ENCODE results near the gene TEX11. TPM values are rescaled to one million over a fixed set of nuclear protein-coding genes. Genes with fewer than 3 reads are reported as not detected.

The TEX11 gene
- total RNA-seq, 2 experiments from 2014 or later: not detected

GRCh38 chrX:70508296-70508911 lies 400.1 kb downstream of the TEX11 start:
- CTCF ChIA-PET: no interaction called here
- POLR2A ChIA-PET: no interaction called here

- POLR2A ChIA-PET: no interaction called here
- CTCF ChIA-PET: no interaction called here
Measured at GRCh38 chrX:70505451-70505841, 403.1 kb downstream of the TEX11 start.

GRCh38 chrX:70504772-70505450 lies 403.6 kb downstream of the TEX11 start:
- ChIA-PET CTCF (no interaction called here), POLR2A (no interaction called here)

- ChIA-PET CTCF (no interaction called here), POLR2A (no interaction called here)
Measured at GRCh38 chrX:70500826-70501225, 407.7 kb downstream of the TEX11 start.

- ChIA-PET POLR2A (no interaction called here), CTCF (interaction anchor here (0.6 kb wide), 1 partner anchor 461 kb away, joined by 3 read pairs; no protein-coding TSS in a partner anchor)
Measured at GRCh38 chrX:70498129-70498528, 410.4 kb downstream of the TEX11 start.

GRCh38 chrX:70497026-70497425 lies 411.5 kb downstream of the TEX11 start:
- POLR2A ChIA-PET: no interaction called here
- CTCF ChIA-PET: no interaction called here

GRCh38 chrX:70496491-70496890 lies 412.0 kb downstream of the TEX11 start:
- CTCF ChIA-PET: no interaction called here
- POLR2A ChIA-PET: no interaction called here

GRCh38 chrX:70494441-70494840 lies 414.1 kb downstream of the TEX11 start:
- ChIA-PET POLR2A (no interaction called here), CTCF (no interaction called here)

- CTCF ChIA-PET: no interaction called here
- POLR2A ChIA-PET: no interaction called here
Measured at GRCh38 chrX:70488856-70489255, 419.7 kb downstream of the TEX11 start.

GRCh38 chrX:70485466-70485865 lies 423.0 kb downstream of the TEX11 start:
- POLR2A ChIA-PET: no interaction called here
- CTCF ChIA-PET: no interaction called here

- ChIA-PET POLR2A (no interaction called here), CTCF (no interaction called here)
Measured at GRCh38 chrX:70482300-70482699, 426.2 kb downstream of the TEX11 start.

- ChIA-PET CTCF (interaction anchor here (0.5 kb wide), 1 partner anchor 1809 kb away, joined by 4 read pairs; no protein-coding TSS in a partner anchor), POLR2A (no interaction called here)
Measured at GRCh38 chrX:70481471-70482270, 426.8 kb downstream of the TEX11 start.

GRCh38 chrX:70480660-70481018 lies 427.9 kb downstream of the TEX11 start:
- POLR2A ChIA-PET: no interaction called here
- CTCF ChIA-PET: no interaction called here

GRCh38 chrX:70479922-70480659 lies 428.4 kb downstream of the TEX11 start:
- ChIA-PET CTCF (no interaction called here), POLR2A (no interaction called here)

- CTCF ChIA-PET: no interaction called here
Measured at GRCh38 chrX:70479247-70479921, 429.1 kb downstream of the TEX11 start.

More at GRCh38 chrX:70479247-70479921, 429.1 kb downstream of the TEX11 start:
- POLR2A ChIA-PET: no interaction called here

Other genes starting within 250 kb of the TEX11 start
- under 1 TPM; 0.74 to 0.82 TPM for gene SLC7A3, start 22.4 kb upstream of the TEX11 start, total RNA-seq
- 10 to 100 TPM; 51.4 to 56.2 TPM for gene SNX12, start 159.6 kb upstream of the TEX11 start, total RNA-seq
- 1 to 10 TPM; 8.0 to 9.7 TPM for gene FOXO4, start 187.1 kb upstream of the TEX11 start, total RNA-seq
- gene CXorf65, start 198.0 kb upstream of the TEX11 start, total RNA-seq: 1 to 10 TPM; 5.6 to 7.2 TPM
- 100 to 1,000 TPM; 317 to 322 TPM for gene IL2RG, start 202.9 kb upstream of the TEX11 start, total RNA-seq
- gene MED12, start 209.9 kb upstream of the TEX11 start, total RNA-seq: 10 to 100 TPM; 49.0 to 56.8 TPM
- gene NLGN3, start 236.1 kb upstream of the TEX11 start, total RNA-seq: under 1 TPM; 0.53 to 0.67 TPM